Neural crest cell (in vitro differentiated cells): ENCODE measurements around the gene USF2. TPM values are rescaled to one million over a fixed set of nuclear protein-coding genes. Genes with fewer than 3 reads are reported as not detected.
"Not testable (repeated sequence)": the region's sequence is repeated elsewhere in the genome, so short reads cannot be mapped to it uniquely, and the experiment has no call there.

ENCODE experiments used
- DNase-seq: peaks from one replicate; pipeline ENCODE4 v3.0.0; 2021; ENCODE audit warnings: low read depth, mixed read lengths, low spot score
- H3K27ac Mint-ChIP-seq: one replicate; pipeline ENCODE4 v1.8.0; 2021; ENCODE audit warnings: mild to moderate bottlenecking, mixed read lengths; ENCODE audit not compliant: unreplicated experiment
- H3K27me3 Mint-ChIP-seq: 2 replicates; pipeline ENCODE4 v1.8.0; 2021; ENCODE audit warnings: low read depth, mild to moderate bottlenecking, mixed read lengths
- H3K36me3 Mint-ChIP-seq: 2 replicates; pipeline ENCODE4 v1.8.0; 2021; ENCODE audit warnings: low read depth, mild to moderate bottlenecking, mixed read lengths
- H3K4me1 Mint-ChIP-seq: 2 replicates; pipeline ENCODE4 v1.8.0; 2021; ENCODE audit warnings: mixed read lengths
- H3K4me3 Mint-ChIP-seq: one replicate; pipeline ENCODE4 v1.8.0; 2021; ENCODE audit warnings: mild to moderate bottlenecking, mixed read lengths
- H3K9me3 Mint-ChIP-seq: 2 replicates; pipeline ENCODE4 v1.8.0; 2021; ENCODE audit warnings: mixed read lengths
- CTCF ChIP-seq: fragments of 200-600 bp; sonication (generic); conservative IDR thresholded peaks from 2 replicates; pipeline ENCODE4 v1.5.0; 2021; ENCODE audit warnings: antibody characterized with exemption, mild to moderate bottlenecking
- total RNA-seq: library from RNA; stranded (reverse); gene quantifications from 2 replicates; pipeline ENCODE4 v1.2.1, GENCODE V29; 2021

USF2 gene
- total RNA-seq, 1 donor from 2014 or later: 107 TPM

- DNase-seq: no peak
- no peak within 1 kb of the TSS for H3K4me3 Mint-ChIP-seq
- peaks cover 3% of the 10 kb centered on the region for H3K4me1 Mint-ChIP-seq
- H3K27me3 Mint-ChIP-seq: peaks cover 11% of the 10 kb centered on the region
- TF ChIP-seq CTCF: no peak
- no peak within 1 kb of the TSS for H3K27ac Mint-ChIP-seq
- no peaks in the 10 kb centered on the region for H3K9me3 Mint-ChIP-seq
- H3K36me3 Mint-ChIP-seq: no peaks in the 10 kb centered on the region
Measured at GRCh38 chr19:35228177-35228930, 40.4 kb upstream of the USF2 start, which contains the start of gene FAM187B. Gene FAM187B (minus strand): TSS chr19:35228739. CDS start chr19:35228680, 59 bp downstream.

GRCh38 chr19:35229601-35230000 lies 39.2 kb upstream of the USF2 start:
- Mint-ChIP-seq H3K36me3 (no peaks in the 10 kb centered on the region), H3K4me3 (no peak overlapping the region), H3K9me3 (no peaks in the 10 kb centered on the region), H3K27me3 (peaks cover 16% of the 10 kb centered on the region), H3K4me1 (peaks cover 3% of the 10 kb centered on the region), H3K27ac (no peak overlapping the region)
- no peak for DNase-seq
- TF ChIP-seq CTCF: no peak

- H3K4me3 Mint-ChIP-seq: no peak overlapping the region
- DNase-seq: no peak
- peaks cover 25% of the 10 kb centered on the region for H3K27me3 Mint-ChIP-seq
- TF ChIP-seq CTCF: no peak
- no peaks in the 10 kb centered on the region for H3K36me3 Mint-ChIP-seq
- H3K27ac Mint-ChIP-seq: no peak overlapping the region
- H3K4me1 Mint-ChIP-seq: no peaks in the 10 kb centered on the region
- peaks cover 2% of the 10 kb centered on the region for H3K9me3 Mint-ChIP-seq
Measured at GRCh38 chr19:35231956-35232645, 36.7 kb upstream of the USF2 start.

GRCh38 chr19:35232912-35233311 lies 35.9 kb upstream of the USF2 start:
- no peak for TF ChIP-seq CTCF
- Mint-ChIP-seq H3K4me3 (no peak overlapping the region), H3K27me3 (peaks cover 30% of the 10 kb centered on the region), H3K9me3 (peaks cover 2% of the 10 kb centered on the region), H3K27ac (no peak overlapping the region), H3K4me1 (no peaks in the 10 kb centered on the region), H3K36me3 (no peaks in the 10 kb centered on the region)
- no peak for DNase-seq

GRCh38 chr19:35236638-35237400 lies 31.9 kb upstream of the USF2 start:
- Mint-ChIP-seq H3K4me1 (no peaks in the 10 kb centered on the region), H3K4me3 (no peak overlapping the region), H3K36me3 (peaks cover 5% of the 10 kb centered on the region), H3K9me3 (peaks cover 18% of the 10 kb centered on the region), H3K27ac (no peak overlapping the region), H3K27me3 (peaks cover 53% of the 10 kb centered on the region)
- DNase-seq: no peak
- TF ChIP-seq CTCF: no peak

GRCh38 chr19:35239597-35239996 lies 29.2 kb upstream of the USF2 start:
- H3K27ac Mint-ChIP-seq: not testable (repeated sequence)
- H3K27me3 Mint-ChIP-seq: peaks cover 63% of the 10 kb centered on the region

More at GRCh38 chr19:35239597-35239996, 29.2 kb upstream of the USF2 start:
- not testable (repeated sequence) for H3K36me3 Mint-ChIP-seq, H3K4me3 Mint-ChIP-seq, H3K4me1 Mint-ChIP-seq, DNase-seq
- H3K9me3 Mint-ChIP-seq: peaks cover 25% of the 10 kb centered on the region
